Neural cell (in vitro differentiated cells): ENCODE measurements around the gene CNTFR. TPM values are rescaled to one million over a fixed set of nuclear protein-coding genes. Genes with fewer than 3 reads are reported as not detected.

ENCODE experiments used
- H2AFZ ChIP-seq: fragments of 200-600, 300-800 bp; sonication (generic), shearing (Covaris generic); 2 replicates; pipeline ENCODE4 v1.6.0; 2014; ENCODE audit warnings: low read depth, mild to moderate bottlenecking, antibody characterized with exemption, low read length, moderate library complexity
- H3F3A ChIP-seq: fragments of 200-600 bp; shearing (Covaris generic); 2 replicates; pipeline ENCODE4 v1.6.1; 2016; ENCODE audit warnings: mild to moderate bottlenecking, moderate library complexity, mixed read lengths, antibody characterized with exemption, low read length; ENCODE audit not compliant: insufficient read depth, poor library complexity, severe bottlenecking
- H3K27ac ChIP-seq: fragments of 200-600, 300-800 bp; sonication (generic), shearing (Covaris generic); 2 replicates; pipeline ENCODE4 v1.5.1; 2014; ENCODE audit warnings: mild to moderate bottlenecking, low read length, moderate library complexity
- H3K27me3 ChIP-seq: fragments of 300-800, 200-600 bp; sonication (generic), shearing (Covaris generic); 2 replicates; pipeline ENCODE4 v1.6.0; 2014; ENCODE audit warnings: mild to moderate bottlenecking, low read depth, low read length, moderate library complexity; ENCODE audit not compliant: insufficient read depth
- H3K36me3 ChIP-seq: fragments of 300-800, 200-600 bp; sonication (generic), shearing (Covaris generic); 2 replicates; pipeline ENCODE4 v1.5.1; 2014; ENCODE audit warnings: mild to moderate bottlenecking, antibody characterized with exemption, low read length, moderate library complexity; ENCODE audit not compliant: insufficient read depth
- H3K4me2 ChIP-seq: fragments of 300-800, 200-600 bp; sonication (generic), shearing (Covaris generic); 2 replicates; pipeline ENCODE4 v1.6.0; 2014; ENCODE audit warnings: mild to moderate bottlenecking, low read length
- H3K4me3 ChIP-seq: fragments of 300-800, 200-600 bp; sonication (generic), shearing (Covaris generic); 2 replicates; pipeline ENCODE4 v1.5.1; 2014; ENCODE audit warnings: mild to moderate bottlenecking, low read length, moderate library complexity
- H3K79me2 ChIP-seq: fragments of 200-600 bp; shearing (Covaris generic); replicated peaks from 2 replicates; pipeline ENCODE4 v1.6.0; 2014; ENCODE audit warnings: mild to moderate bottlenecking, low read length, moderate library complexity; ENCODE audit not compliant: insufficient read depth
- H3K9ac ChIP-seq: fragments of 300-800, 200-600 bp; sonication (generic), shearing (Covaris generic); 2 replicates; pipeline ENCODE4 v1.6.1; 2016; ENCODE audit warnings: mild to moderate bottlenecking, low read length, mixed read lengths
- H3K9me2 ChIP-seq: fragments of 200-600 bp; shearing (Covaris generic); 2 replicates; pipeline ENCODE4 v1.6.1; 2016; ENCODE audit warnings: mild to moderate bottlenecking, low read length, mixed read lengths; ENCODE audit not compliant: insufficient read depth
- H3K9me3 ChIP-seq: fragments of 200-600, 300-800 bp; sonication (generic), shearing (Covaris generic); 2 replicates; pipeline ENCODE4 v1.6.1; 2016; ENCODE audit warnings: mild to moderate bottlenecking, mixed run types, low read length, moderate library complexity, mixed read lengths
- H4K20me1 ChIP-seq: fragments of 200-600 bp; shearing (Covaris generic); 2 replicates; pipeline ENCODE4 v1.6.1; 2016; ENCODE audit warnings: mild to moderate bottlenecking, mixed run types; ENCODE audit not compliant: insufficient read depth
- CTCF ChIP-seq: fragments of 450-650 bp; IDR thresholded peaks from 2 replicates; pipeline ENCODE4 v1.5.1; 2014; ENCODE audit warnings: antibody characterized with exemption, mild to moderate bottlenecking, moderate library complexity; ENCODE audit not compliant: poor library complexity, severe bottlenecking
- EP300 ChIP-seq: fragments of 450-650 bp; conservative IDR thresholded peaks from 2 replicates; pipeline ENCODE4 v1.6.1; 2014; ENCODE audit warnings: antibody characterized with exemption, mild to moderate bottlenecking, moderate library complexity; ENCODE audit not compliant: poor library complexity, severe bottlenecking
- EZH2 ChIP-seq: fragments of 200-600, 300-800 bp; shearing (Covaris generic), sonication (generic); IDR thresholded peaks from 2 replicates; pipeline ENCODE4 v1.6.1; 2014; ENCODE audit warnings: antibody characterized with exemption, low read length, borderline replicate concordance, mild to moderate bottlenecking; ENCODE audit not compliant: insufficient read depth, poor library complexity, severe bottlenecking
- MXI1 ChIP-seq: fragments of 450-650 bp; conservative IDR thresholded peaks from 2 replicates; pipeline ENCODE4 v1.6.1; 2014; ENCODE audit warnings: antibody characterized with exemption, mild to moderate bottlenecking; ENCODE audit not compliant: poor library complexity, severe bottlenecking
- POLR2AphosphoS5 ChIP-seq: IDR thresholded peaks from 2 replicates; pipeline ENCODE4 v1.6.1; 2012
- RAD21 ChIP-seq: fragments of 450-650 bp; conservative IDR thresholded peaks from 2 replicates; pipeline ENCODE4 v1.6.1; 2014; ENCODE audit warnings: antibody characterized with exemption, mild to moderate bottlenecking, moderate library complexity
- SMC3 ChIP-seq: fragments of 450-650 bp; conservative IDR thresholded peaks from 2 replicates; pipeline ENCODE4 v1.6.1; 2014; ENCODE audit warnings: antibody characterized with exemption, mild to moderate bottlenecking, moderate library complexity; ENCODE audit not compliant: poor library complexity
- TAF1 ChIP-seq: IDR thresholded peaks from 2 replicates; pipeline ENCODE4 v1.6.1; 2012; ENCODE audit warnings: low read depth
- polyA plus RNA-seq: library from polyadenylated mRNA; depleted of rRNA; stranded (reverse); fragments of >200 nt; gene quantifications from 2 replicates; pipeline ENCODE4 v1.2.3, GENCODE V29; 2014
- TF ChIP-seq, protein P1 (sequence below): IDR thresholded peaks from 2 replicates; pipeline ENCODE4 v1.6.1; 2012; ENCODE audit warnings: borderline replicate concordance

The CNTFR gene
- polyA plus RNA-seq, 1 donor from 2014 or later: 19.0 TPM

- no peaks in the 10 kb centered on the region for H4K20me1 ChIP-seq
- no peak overlapping the region for H3K9ac ChIP-seq
- peak; percentile 20 for TF ChIP-seq MXI1
- TF ChIP-seq, protein P1, sequence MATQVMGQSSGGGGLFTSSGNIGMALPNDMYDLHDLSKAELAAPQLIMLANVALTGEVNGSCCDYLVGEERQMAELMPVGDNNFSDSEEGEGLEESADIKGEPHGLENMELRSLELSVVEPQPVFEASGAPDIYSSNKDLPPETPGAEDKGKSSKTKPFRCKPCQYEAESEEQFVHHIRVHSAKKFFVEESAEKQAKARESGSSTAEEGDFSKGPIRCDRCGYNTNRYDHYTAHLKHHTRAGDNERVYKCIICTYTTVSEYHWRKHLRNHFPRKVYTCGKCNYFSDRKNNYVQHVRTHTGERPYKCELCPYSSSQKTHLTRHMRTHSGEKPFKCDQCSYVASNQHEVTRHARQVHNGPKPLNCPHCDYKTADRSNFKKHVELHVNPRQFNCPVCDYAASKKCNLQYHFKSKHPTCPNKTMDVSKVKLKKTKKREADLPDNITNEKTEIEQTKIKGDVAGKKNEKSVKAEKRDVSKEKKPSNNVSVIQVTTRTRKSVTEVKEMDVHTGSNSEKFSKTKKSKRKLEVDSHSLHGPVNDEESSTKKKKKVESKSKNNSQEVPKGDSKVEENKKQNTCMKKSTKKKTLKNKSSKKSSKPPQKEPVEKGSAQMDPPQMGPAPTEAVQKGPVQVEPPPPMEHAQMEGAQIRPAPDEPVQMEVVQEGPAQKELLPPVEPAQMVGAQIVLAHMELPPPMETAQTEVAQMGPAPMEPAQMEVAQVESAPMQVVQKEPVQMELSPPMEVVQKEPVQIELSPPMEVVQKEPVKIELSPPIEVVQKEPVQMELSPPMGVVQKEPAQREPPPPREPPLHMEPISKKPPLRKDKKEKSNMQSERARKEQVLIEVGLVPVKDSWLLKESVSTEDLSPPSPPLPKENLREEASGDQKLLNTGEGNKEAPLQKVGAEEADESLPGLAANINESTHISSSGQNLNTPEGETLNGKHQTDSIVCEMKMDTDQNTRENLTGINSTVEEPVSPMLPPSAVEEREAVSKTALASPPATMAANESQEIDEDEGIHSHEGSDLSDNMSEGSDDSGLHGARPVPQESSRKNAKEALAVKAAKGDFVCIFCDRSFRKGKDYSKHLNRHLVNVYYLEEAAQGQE: no peak
- no peak for TF ChIP-seq EZH2
- TF ChIP-seq TAF1: no peak
- TF ChIP-seq CTCF: peak; percentile 68
- TF ChIP-seq EP300: no peak
- TF ChIP-seq SMC3: peak; percentile 76
- peak; percentile 17 for TF ChIP-seq POLR2AphosphoS5
- peak; percentile 71 for TF ChIP-seq RAD21
- no peak overlapping the region for H3K27ac ChIP-seq
- no peaks in the 10 kb centered on the region for H3K27me3 ChIP-seq
- no peaks in the 10 kb centered on the region for H3K36me3 ChIP-seq
- no peaks in the 10 kb centered on the region for H3K9me3 ChIP-seq
- no peak overlapping the region for H3K4me3 ChIP-seq
- no peaks in the 10 kb centered on the region for H3F3A ChIP-seq
- H3K4me2 ChIP-seq: no peak overlapping the region
- no peaks in the 10 kb centered on the region for H3K9me2 ChIP-seq
- no peak overlapping the region for H2AFZ ChIP-seq
- H3K79me2 ChIP-seq: no peaks in the 10 kb centered on the region
Observed at GRCh38 chr9:34546834-34547827, 42.4 kb downstream of the CNTFR start.

GRCh38 chr9:34546102-34546833 is 43.3 kb downstream of the CNTFR start:
- Histone ChIP-seq H3K4me3 (no peak overlapping the region), H3K27ac (no peak overlapping the region), H3K36me3 (no peaks in the 10 kb centered on the region), H3K79me2 (no peaks in the 10 kb centered on the region), H3K9ac (no peak overlapping the region), H3K9me3 (no peaks in the 10 kb centered on the region), H4K20me1 (no peaks in the 10 kb centered on the region), H3K27me3 (no peaks in the 10 kb centered on the region), H3F3A (no peaks in the 10 kb centered on the region), H3K9me2 (no peaks in the 10 kb centered on the region), H2AFZ (no peak overlapping the region), H3K4me2 (no peak overlapping the region)
- TF ChIP-seq RAD21: no peak
- no peak for TF ChIP-seq EP300
- no peak for TF ChIP-seq MXI1
- no peak for TF ChIP-seq EZH2
